Stimulated activated CD4-positive, alpha-beta T cell treated with anti-CD3 and anti-CD28 coated beads, Interleukin-1b, Interleukin-23, amount 100 ng/mL, for 4 hours (primary cell): ENCODE results near the gene MCUR1.
"Not testable (repeated sequence)": the region's sequence is repeated elsewhere in the genome, so short reads cannot be mapped to it uniquely, and the experiment has no call there.

Experiments used
- DNase-seq, 2 donors: peaks; one replicate each; pipeline ENCODE4 v3.0.0-alpha.2; 2020; ENCODE audit warnings: low read depth in 2 of 2

The MCUR1 gene

GRCh38 chr6:13776602-13777001 is 37.8 kb downstream of the MCUR1 start:
- no peak for DNase-seq

DNA sequence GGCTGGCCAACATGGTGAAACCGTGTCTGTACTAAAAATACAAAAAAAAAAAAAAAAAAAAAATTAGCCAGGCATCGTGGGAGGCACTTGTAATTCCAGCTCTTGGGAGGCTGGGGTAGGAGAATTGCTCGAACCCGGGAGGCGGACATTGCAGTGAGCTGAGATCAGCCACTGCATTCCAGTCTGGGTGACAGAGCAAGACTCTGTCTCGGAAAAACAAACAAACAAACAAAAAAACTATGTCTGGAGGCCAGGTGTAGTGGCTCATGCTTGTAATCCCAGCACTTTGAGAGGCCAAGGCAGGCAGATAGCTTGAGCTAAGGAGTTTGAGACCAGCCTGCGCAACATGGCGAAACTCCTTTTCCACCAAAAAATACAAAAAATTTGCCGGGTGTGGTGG is 38.9 kb downstream of the MCUR1 start:
- DNase-seq, result not testable (repeated sequence)

- DNase-seq, result not testable (repeated sequence)
Measured at GRCh38 chr6:13772358-13773030, 41.9 kb downstream of the MCUR1 start.

DNA sequence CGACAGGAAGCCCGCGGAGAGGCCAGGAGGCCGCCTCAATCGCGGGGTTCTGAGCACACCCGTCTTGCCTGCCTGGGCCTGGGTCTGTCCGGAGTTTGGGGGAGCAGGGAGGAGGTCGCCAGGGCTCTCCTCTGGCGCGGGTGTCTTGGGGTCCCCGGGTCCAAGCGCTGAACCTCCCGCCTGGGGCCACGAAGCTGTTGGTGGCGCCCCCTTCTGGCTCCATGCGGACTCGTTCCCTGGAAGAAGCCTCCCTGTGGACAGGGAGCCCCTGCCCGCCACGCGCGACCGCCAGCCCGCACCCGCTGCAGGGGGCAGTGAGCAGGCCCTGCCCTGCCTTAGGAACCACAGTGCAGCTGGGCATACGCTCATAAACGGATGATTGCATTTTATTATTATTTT is 44.7 kb downstream of the MCUR1 start:
- DNase-seq, result peak in 1 of 2 donors; percentile 22

- DNase-seq, result no peak
Measured at GRCh38 chr6:13769034-13769654, 45.2 kb downstream of the MCUR1 start.

DNA sequence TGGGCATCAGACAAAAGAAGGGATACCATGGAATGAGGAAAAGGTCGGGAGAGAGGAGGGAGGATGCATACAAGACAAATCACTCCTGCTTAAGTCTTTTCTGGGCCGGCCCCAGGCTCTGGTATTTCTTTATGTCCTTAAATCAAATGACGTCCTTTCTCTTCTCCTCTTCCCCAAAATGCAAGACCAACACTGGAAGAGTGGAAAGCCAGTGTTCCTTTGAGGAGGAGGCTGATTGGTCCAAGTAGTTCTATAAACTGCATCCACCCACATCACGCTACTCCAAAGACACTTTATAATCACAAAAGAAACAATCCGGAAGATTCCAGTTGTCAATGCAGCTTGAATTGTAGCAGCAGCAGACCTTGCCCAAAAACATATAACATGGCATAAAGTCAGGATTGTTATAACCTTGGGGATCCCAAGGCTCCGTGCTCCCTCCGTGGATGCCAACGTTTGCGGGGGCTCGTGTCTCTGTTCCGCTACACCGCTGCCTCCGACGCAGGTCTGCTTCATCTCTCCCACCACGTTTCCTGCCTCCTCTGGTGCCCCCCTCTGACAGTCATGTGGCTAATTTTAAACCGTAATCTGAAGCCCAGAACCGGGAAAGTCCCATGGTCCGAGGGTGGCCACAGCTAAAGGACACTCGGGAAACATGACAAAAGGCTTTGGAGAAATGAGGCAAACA is 47.1 kb downstream of the MCUR1 start:
- DNase-seq, result peak; percentile 20 to 28

GRCh38 chr6:13766201-13766634 is 48.1 kb downstream of the MCUR1 start:
- DNase-seq, result no peak

DNA sequence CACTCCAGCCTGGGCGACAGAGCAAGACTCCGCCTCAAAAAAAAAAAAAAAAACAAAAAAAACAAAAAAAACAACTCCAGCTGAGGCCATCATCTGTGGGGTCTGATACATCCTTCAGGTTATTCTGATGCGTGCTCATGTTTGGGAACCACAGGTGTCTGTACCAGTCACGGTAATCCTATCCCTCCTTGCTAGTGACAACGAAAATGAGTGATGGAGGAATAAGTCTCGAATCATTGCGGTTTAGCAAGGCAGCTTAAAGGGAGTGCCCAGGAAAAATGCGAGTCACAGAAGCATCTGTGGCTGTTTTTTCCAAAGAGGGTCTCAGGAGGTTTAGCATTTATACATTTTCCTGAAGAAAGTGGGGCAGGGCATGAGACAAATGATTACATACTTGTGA is 48.8 kb downstream of the MCUR1 start:
- no peak for DNase-seq

GRCh38 chr6:13764996-13765395 is 49.4 kb downstream of the MCUR1 start:
- DNase-seq, result no peak

DNA sequence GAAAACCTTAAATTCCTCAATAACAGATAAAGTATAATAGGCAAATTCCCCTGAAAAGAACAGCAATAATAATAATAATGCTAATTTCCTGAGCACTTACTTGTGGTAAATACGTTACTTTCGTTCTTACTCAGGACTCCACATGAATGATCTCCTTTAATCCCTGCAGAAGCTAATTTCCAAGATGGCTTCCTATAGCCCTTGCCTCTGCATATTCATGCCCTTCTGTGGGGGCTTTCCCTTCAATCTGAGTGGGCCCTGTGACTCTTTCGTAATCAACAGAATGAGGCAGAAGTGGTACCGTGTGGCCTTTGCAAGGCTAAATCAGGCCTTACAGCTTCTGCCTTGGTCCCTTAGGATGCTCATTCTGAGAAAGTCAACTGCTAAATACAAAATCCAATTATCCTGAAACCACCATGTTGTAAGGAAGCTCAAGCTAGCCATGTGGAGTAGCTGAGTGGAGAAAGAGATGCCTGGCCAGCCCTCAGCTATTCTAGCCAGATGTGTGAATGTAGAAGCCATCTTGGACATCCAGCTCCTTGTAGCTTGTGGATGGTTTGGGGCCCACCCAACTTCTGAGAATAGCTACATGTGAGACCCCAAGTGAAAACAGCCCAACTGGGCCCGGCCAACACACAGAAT is 50.5 kb downstream of the MCUR1 start:
- no peak for DNase-seq

DNA sequence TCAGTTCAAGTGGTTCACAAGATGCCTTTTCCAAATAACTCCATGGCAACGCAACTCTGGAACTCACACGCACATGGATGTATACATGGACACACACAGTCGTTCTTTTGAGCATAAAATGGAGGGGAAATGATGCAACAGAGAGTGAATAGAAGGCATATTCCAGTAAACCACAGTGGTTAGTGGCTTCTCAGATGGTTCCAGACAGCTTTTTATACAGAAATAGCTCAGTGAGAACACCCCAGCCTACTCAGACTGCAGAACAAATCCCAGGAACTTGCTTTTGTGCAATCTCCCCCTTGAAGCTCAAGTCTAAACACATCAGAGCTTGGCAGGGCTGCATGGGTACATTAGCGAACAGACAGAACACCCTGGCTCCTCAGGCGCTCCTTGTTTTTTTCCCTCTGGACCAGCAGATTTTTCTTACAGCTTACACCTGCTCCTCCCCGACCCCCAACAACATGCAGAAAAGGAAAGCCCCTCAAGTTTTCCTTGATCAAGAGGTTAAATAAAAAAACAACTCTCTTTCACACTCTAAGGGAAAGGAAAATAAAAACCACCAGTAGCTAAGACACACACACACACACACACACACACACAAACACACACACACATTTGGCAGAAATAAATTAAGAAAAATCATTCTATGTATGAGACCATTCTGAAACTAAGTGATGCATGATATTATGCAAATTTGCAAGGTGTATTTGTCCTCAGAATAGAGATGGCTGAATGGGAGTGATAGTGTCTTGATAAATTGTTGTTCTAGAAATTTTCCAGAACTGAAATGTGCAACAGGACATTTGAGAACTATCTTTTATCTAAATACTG is 51.5 kb downstream of the MCUR1 start:
- DNase-seq, result no peak

GRCh38 chr6:13761361-13762036 is 52.9 kb downstream of the MCUR1 start:
- DNase-seq, result no peak

DNA sequence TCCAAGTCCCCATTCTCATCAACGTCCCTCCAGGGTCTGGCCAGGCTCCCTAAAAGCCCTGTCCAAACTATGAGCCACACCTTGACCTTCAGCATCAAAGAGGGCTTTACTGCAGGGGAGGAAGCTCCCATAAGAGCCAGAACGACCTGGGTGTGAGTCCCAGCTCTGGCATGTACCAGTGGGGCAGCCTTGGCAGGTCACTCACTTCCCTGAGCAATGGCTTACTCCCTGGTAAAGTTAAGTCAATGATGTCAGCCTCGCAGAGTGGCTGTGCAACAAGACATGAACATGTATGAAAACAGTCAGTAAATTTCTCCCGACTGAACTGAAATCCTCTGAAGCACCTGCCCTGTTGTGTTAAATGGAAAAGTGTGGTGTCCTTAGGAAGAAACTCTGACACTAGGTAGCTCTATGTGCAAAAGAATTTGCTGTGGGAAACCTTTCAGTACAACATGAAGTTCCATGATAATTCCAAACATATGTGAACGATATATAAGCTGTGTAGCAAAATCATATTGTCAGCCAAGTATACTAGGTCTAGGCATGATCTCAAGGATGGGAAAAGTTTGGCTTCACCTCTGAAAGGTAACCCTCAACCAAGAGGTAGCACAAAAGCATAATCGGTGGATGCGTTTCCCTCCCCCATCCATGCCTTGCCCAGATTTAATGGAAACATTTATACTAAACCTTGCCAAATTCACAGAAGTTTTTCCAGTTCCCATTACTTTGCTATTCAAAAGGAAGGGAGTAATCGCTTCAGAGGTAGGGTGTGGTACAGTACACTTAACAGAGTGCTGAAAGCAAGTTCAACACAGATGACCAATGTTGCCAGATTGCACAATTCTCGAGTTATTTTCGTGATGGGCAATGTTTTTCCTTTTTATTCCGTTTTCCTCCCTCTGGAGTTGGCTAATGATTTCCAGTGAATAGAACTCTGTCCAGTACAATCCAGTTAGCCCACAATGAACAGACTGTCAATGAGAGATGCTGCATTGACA is 53.8 kb downstream of the MCUR1 start:
- no peak for DNase-seq

GRCh38 chr6:13759025-13759424 is 55.3 kb downstream of the MCUR1 start:
- no peak for DNase-seq

- DNase-seq, result no peak
Measured at GRCh38 chr6:13754644-13755043, 59.7 kb downstream of the MCUR1 start.

- DNase-seq, result no peak
Measured at GRCh38 chr6:13743736-13744127, 70.6 kb downstream of the MCUR1 start.

DNA sequence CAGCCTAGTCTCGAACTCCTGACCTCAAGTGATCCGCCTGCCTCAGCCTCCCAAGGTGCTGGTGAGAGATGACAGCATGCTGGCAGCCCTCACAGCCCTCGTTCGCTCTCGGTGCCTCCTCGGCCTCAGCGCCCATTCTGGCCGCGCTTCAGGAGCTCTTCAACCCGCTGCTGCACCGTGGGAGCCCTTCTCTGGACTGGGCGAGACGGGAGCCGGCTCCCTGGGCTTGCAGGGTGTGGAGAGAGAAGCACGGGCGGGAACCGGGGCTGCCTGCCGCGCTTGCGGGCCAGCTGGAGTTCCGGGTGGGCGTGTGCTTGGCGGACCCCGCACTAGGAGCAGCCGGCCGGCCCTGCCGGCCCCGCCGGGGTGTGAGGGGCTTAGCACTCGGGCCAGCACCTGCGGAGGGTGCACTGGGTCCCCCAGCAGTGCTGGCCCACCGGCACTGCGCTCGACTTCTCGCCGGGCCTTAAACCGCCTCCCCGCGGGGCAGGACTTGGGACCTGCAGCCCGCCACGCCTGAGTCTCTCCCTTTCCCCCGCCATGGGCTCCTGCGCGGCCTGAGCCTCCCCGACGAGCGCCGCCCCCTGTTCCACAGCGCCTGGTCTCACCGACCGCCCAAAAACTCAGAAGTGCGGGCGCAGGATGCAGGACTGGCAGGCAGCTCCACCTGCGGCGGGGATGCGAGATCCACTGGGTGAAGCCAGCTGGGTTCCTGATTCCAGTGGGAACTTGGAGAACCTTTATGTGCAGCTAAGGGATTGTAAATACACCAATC is 71.2 kb downstream of the MCUR1 start:
- DNase-seq, result no peak

- DNase-seq, result no peak
Measured at GRCh38 chr6:13741365-13741764, 73.0 kb downstream of the MCUR1 start.
